Measurements from ENCODE around the gene KRT85. TPM values are rescaled to one million over a fixed set of nuclear protein-coding genes. Genes with fewer than 3 reads are reported as not detected.
A peak's percentile ranks its signal among the peaks of the same experiment; 100 is the strongest.
"Not testable (repeated sequence)": the region's sequence is repeated elsewhere in the genome, so short reads cannot be mapped to it uniquely, and the experiment has no call there.

The KRT85 gene
- total RNA-seq, 1 donor from 2014 or later: not detected

DNA sequence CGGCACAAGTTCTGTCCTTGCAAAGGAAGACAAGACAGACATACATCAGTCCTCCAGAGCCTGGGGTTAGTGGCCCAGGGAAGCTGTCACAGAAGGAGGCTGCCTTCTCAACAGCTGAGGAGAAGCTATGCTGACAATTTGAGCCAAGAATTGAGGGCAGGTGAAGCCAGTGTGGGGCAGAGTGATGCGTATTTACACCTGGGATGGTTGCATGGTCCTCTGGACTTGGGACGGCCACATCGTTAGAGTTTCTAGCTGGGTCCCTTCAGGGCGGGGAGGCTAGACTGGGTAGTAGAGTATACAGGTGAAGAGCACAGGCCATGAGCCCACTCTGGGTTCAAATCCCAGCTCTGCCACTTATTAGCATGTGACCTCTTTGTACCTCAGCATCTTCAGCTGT, 16.5 kb downstream of the KRT85 start:
- DNase-seq (ENCODE audit: low read depth): no peak
- H3K4me3 ChIP-seq (ENCODE audit: low read depth, low read length): no peak overlapping the region
- no peak for TF ChIP-seq CTCF (conservative IDR thresholded peaks at IDR 0.05; ENCODE audit: low read depth, low read length)

GRCh38 chr12:52350021-52350620, 17.2 kb downstream of the KRT85 start:
- H3K4me3 ChIP-seq (ENCODE audit: low read depth, low read length): no peak overlapping the region
- no peak for TF ChIP-seq CTCF (conservative IDR thresholded peaks at IDR 0.05; ENCODE audit: low read depth, low read length)
- DNase-seq (ENCODE audit: low read depth): no peak

DNA sequence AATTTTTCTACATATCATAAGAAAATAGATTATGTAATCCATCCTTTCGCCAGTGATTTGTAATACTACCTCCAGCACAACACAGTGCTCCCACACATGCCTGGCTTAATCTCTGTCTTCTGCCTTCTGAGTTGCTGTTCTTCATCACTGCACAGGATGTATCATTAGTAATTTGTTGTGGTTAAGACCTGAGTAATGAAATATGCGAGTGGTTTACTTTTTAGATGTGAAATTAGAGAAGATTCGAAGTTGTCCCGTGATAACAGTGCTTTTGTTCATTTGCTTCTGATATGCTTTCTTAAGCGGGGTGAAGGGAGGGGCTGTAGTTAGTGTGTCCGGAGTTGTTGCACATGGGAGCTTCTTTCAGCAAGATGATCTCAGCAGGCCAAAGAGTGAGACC, 18.1 kb downstream of the KRT85 start:
- TF ChIP-seq CTCF (conservative IDR thresholded peaks at IDR 0.05; ENCODE audit: low read depth, low read length): no peak
- DNase-seq (ENCODE audit: low read depth): peak; percentile 37
- no peak overlapping the region for H3K4me3 ChIP-seq (ENCODE audit: low read depth, low read length)

- DNase-seq (ENCODE audit: low read depth): no peak
- no peak overlapping the region for H3K4me3 ChIP-seq (ENCODE audit: low read depth, low read length)
- TF ChIP-seq CTCF (conservative IDR thresholded peaks at IDR 0.05; ENCODE audit: low read depth, low read length): no peak
Measured at GRCh38 chr12:52347551-52348510, 19.4 kb downstream of the KRT85 start.

DNA sequence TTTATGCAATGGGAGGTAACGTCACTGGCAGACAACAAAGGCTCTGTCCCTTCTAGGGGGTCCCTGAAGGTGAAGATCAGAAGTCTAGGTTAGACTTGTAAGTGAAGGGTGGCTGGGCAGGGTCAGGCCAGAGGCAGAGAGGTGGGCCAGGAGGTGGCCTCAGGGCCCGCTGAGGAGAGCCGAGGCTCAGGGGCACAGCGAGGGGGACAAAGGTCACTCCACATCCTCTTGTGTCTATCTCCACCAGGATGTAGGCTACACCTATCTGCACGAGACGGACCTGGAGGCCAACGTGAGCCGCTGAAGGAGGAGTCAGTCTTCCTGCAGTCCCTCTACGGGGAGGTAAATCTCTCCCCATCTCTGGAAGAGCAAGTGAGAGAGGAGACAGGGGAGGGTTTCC, 20.3 kb downstream of the KRT85 start:
- H3K4me3 ChIP-seq (ENCODE audit: low read depth, low read length): no peak overlapping the region
- no peak for DNase-seq (ENCODE audit: low read depth)
- no peak for TF ChIP-seq CTCF (conservative IDR thresholded peaks at IDR 0.05; ENCODE audit: low read depth, low read length)

DNA sequence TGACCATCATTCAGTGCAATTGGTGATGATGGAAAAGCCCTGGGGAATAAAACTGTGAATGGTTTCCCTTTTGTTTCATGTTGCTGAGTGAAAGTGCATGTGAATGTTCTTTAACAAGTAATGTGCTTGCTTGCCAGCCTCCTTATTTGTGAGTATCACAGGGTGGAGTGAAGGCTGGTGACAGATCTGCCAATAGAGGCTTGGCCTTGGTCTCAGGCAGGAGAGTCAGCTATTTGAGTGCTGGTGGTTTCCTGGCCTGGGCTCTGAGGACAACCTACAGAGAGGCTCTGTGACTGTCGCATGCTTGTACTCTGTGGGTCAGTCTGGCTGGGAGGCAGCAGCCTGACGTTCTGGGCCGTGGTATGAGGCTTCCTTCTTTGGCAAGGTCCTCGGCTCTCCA, 20.7 kb downstream of the KRT85 start:
- no peak for TF ChIP-seq CTCF (conservative IDR thresholded peaks at IDR 0.05; ENCODE audit: low read depth, low read length)
- no peak for DNase-seq (ENCODE audit: low read depth)
- no peak overlapping the region for H3K4me3 ChIP-seq (ENCODE audit: low read depth, low read length)

DNA sequence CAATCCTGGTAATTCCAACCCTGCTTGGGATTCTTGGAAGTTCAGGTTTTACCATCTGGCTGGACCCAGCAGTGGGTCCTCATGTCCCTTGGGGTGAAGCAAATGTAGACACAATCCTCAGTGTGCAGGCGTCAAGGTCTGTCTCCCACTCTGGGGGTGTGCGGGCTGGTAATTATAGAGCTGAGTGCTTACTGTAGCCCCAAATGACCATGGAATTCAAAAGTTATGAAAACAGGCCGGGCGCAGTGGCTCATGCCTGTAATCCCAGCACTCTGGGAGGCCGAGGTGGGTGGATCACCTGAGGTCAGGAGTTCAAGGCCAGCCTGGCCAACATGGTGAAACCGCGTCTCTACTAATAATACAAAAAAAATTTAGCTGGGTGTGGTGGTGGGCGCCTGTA, 22.2 kb downstream of the KRT85 start:
- DNase-seq (ENCODE audit: low read depth); H3K4me3 ChIP-seq (ENCODE audit: low read depth, low read length): not testable (repeated sequence)
